Progenitor cell of endocrine pancreas (in vitro differentiated cells): Measurements from ENCODE around the gene CDH23. TPM values are rescaled to one million over a fixed set of nuclear protein-coding genes. Genes with fewer than 3 reads are reported as not detected.

Experiments
- DNase-seq: peaks from one replicate; pipeline ENCODE4 v3.0.0; 2021; ENCODE audit warnings: low spot score; ENCODE audit not compliant: unreplicated experiment
- H3K27ac Mint-ChIP-seq: 2 replicates; pipeline ENCODE4 v1.8.0; 2021; ENCODE audit warnings: mild to moderate bottlenecking, moderate library complexity, mixed read lengths
- H3K27me3 Mint-ChIP-seq: 2 replicates; pipeline ENCODE4 v1.8.0; 2021; ENCODE audit warnings: mixed read lengths
- H3K36me3 Mint-ChIP-seq: 2 replicates; pipeline ENCODE4 v1.8.0; 2022; ENCODE audit warnings: mixed read lengths; ENCODE audit not compliant: insufficient read depth
- H3K4me1 Mint-ChIP-seq: 2 replicates; pipeline ENCODE4 v1.8.0; 2021; ENCODE audit warnings: low read depth, mixed read lengths
- H3K4me3 Mint-ChIP-seq: 2 replicates; pipeline ENCODE4 v1.8.0; 2021; ENCODE audit warnings: low read depth, mild to moderate bottlenecking, moderate library complexity, mixed read lengths
- H3K9me3 Mint-ChIP-seq: 2 replicates; pipeline ENCODE4 v1.8.0; 2021; ENCODE audit warnings: low read depth, mixed read lengths
- CTCF ChIP-seq: fragments of 200-600 bp; sonication (generic); IDR thresholded peaks from one replicate; pipeline ENCODE4 v1.5.0; 2021; ENCODE audit warnings: antibody characterized with exemption, mild to moderate bottlenecking; ENCODE audit not compliant: unreplicated experiment
- total RNA-seq: library from RNA; stranded (reverse); gene quantifications from 2 replicates; pipeline ENCODE4 v1.2.1, GENCODE V29; 2021

The CDH23 gene
- total RNA-seq, 1 donor from 2014 or later: 0.43 TPM

- no peaks in the 10 kb centered on the region for H3K36me3 Mint-ChIP-seq
- no peak for DNase-seq
- no peaks in the 10 kb centered on the region for H3K9me3 Mint-ChIP-seq
- peaks cover 37% of the 10 kb centered on the region for H3K27me3 Mint-ChIP-seq
- H3K4me1 Mint-ChIP-seq: peaks cover 7% of the 10 kb centered on the region
- no peak overlapping the region for H3K27ac Mint-ChIP-seq
- H3K4me3 Mint-ChIP-seq: no peak overlapping the region
- no peak for TF ChIP-seq CTCF
Observed at GRCh38 chr10:71777213-71777985, 380.7 kb downstream of the CDH23 start.

- H3K27ac Mint-ChIP-seq: no peak overlapping the region
- no peak for DNase-seq
- no peaks in the 10 kb centered on the region for H3K9me3 Mint-ChIP-seq
- peaks cover 40% of the 10 kb centered on the region for H3K27me3 Mint-ChIP-seq
- no peaks in the 10 kb centered on the region for H3K36me3 Mint-ChIP-seq
- no peak for TF ChIP-seq CTCF
- peaks cover 7% of the 10 kb centered on the region for H3K4me1 Mint-ChIP-seq
- H3K4me3 Mint-ChIP-seq: no peak overlapping the region
Observed at GRCh38 chr10:71778071-71778825, 381.5 kb downstream of the CDH23 start.

GRCh38 chr10:71779641-71780040, 382.9 kb downstream of the CDH23 start:
- Mint-ChIP-seq H3K4me3 (no peak overlapping the region), H3K9me3 (no peaks in the 10 kb centered on the region), H3K27me3 (peaks cover 31% of the 10 kb centered on the region), H3K27ac (no peak overlapping the region), H3K4me1 (no peaks in the 10 kb centered on the region), H3K36me3 (no peaks in the 10 kb centered on the region)
- TF ChIP-seq CTCF: no peak
- no peak for DNase-seq

- TF ChIP-seq CTCF: no peak
- Mint-ChIP-seq H3K9me3 (no peaks in the 10 kb centered on the region), H3K4me3 (no peak overlapping the region), H3K27me3 (peaks cover 31% of the 10 kb centered on the region), H3K27ac (no peak overlapping the region), H3K4me1 (no peaks in the 10 kb centered on the region), H3K36me3 (no peaks in the 10 kb centered on the region)
- no peak for DNase-seq
Observed at GRCh38 chr10:71780156-71780555, 383.4 kb downstream of the CDH23 start.

- H3K4me3 Mint-ChIP-seq: no peak overlapping the region
- DNase-seq: no peak
- TF ChIP-seq CTCF: no peak
- H3K27me3 Mint-ChIP-seq: peaks cover 27% of the 10 kb centered on the region
- no peaks in the 10 kb centered on the region for H3K9me3 Mint-ChIP-seq
- no peaks in the 10 kb centered on the region for H3K4me1 Mint-ChIP-seq
- H3K27ac Mint-ChIP-seq: no peak overlapping the region
- no peaks in the 10 kb centered on the region for H3K36me3 Mint-ChIP-seq
Observed at GRCh38 chr10:71780719-71781118, 384.0 kb downstream of the CDH23 start.
